Central memory CD8-positive, alpha-beta T cell (primary cell): ENCODE data around the gene HAO1.

Experiments
- ATAC-seq: fragments of 150-1000 bp; cut with Tn5 transposase; replicated peaks from 2 replicates; pipeline ENCODE4 v1.10.0; 2022; ENCODE audit warnings: mild to moderate bottlenecking, moderate FRiP score, moderate number of reproducible peaks; ENCODE audit not compliant: poor library complexity, severe bottlenecking; ENCODE audit errors: extremely low read depth
- DNase-seq, 2 donors: peaks; one replicate each; pipeline ENCODE4 v3.0.0; 2021; ENCODE audit warnings: low spot score in 2 of 2
- H3K27ac Mint-ChIP-seq: one replicate; pipeline ENCODE4 v1.8.0; 2022; ENCODE audit warnings: low read depth, mild to moderate bottlenecking, moderate library complexity, mixed read lengths
- H3K27me3 Mint-ChIP-seq: one replicate; pipeline ENCODE4 v1.8.0; 2022; ENCODE audit warnings: mixed read lengths
- H3K36me3 Mint-ChIP-seq: one replicate; pipeline ENCODE4 v1.8.0; 2022; ENCODE audit warnings: mild to moderate bottlenecking, moderate library complexity, mixed read lengths; ENCODE audit not compliant: insufficient read depth
- H3K4me1 Mint-ChIP-seq: one replicate; pipeline ENCODE4 v1.8.0; 2022; ENCODE audit warnings: mixed read lengths
- H3K4me3 Mint-ChIP-seq: one replicate; pipeline ENCODE4 v1.8.0; 2022; ENCODE audit warnings: mild to moderate bottlenecking, moderate library complexity, mixed read lengths
- H3K9me3 Mint-ChIP-seq: one replicate; pipeline ENCODE4 v1.8.0; 2022; ENCODE audit warnings: mixed read lengths

The HAO1 gene

DNA sequence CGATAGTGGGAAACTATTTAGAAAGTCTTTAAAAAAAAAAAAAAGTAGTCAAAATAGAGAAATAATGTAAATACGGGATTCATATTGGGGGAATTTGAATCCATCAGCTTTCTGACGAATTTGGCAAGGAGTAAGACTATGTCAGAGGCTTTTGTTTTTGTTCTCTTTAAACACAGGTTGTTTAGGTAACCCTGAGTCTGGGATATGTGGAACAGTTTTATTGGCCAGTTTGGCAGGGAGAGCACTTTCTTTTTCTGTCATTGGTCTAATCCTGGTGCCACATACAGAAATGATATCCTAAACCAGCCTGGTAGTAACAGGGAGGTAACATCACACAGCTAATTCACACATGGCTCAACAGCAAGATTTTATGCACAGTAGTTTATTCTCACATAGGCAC lies 27.7 kb downstream of the HAO1 start:
- H3K4me1 Mint-ChIP-seq: no peaks in the 10 kb centered on the region
- H3K36me3 Mint-ChIP-seq: no peaks in the 10 kb centered on the region
- DNase-seq (no peak), ATAC-seq (no peak)
- no peak overlapping the region for H3K27ac Mint-ChIP-seq
- no peak overlapping the region for H3K4me3 Mint-ChIP-seq
- H3K27me3 Mint-ChIP-seq: peaks cover 41% of the 10 kb centered on the region
- no peaks in the 10 kb centered on the region for H3K9me3 Mint-ChIP-seq

DNA sequence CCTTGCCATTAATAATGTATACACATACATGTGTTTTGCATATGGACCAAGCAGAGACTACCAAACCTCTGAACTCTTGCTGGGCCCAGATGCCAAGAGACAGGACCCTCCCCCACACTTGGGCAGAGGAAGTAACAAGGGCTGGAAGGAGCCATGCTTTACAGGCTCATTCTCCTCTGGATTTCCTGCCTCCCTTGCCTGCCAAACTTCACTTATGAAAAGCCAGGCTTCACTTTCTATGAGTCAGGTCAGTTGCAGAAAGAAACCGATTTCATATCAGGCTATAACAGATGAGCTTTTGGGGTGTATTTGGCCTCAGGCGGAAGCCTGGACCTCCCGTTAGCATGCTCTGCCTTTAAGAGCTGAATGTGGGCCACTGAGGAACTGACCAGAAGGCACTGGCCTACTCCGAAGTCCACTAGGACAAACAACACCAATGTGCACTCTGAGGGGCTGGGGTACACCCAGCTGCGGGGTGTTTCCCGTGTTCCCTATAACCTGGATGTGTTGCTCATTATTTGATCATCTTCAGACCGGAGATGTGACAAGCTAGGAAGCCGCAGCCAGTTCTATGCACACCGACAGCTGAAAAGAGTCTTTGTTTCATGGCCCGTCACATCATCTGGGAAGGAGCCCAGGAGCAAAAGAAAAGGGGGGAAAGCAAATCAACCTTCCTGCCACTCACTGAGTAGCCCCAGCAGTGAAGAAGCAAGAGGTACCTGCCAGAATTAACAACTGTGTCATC lies 28.5 kb downstream of the HAO1 start:
- no peak overlapping the region for H3K27ac Mint-ChIP-seq
- DNase-seq: no peak
- H3K9me3 Mint-ChIP-seq: no peaks in the 10 kb centered on the region
- no peaks in the 10 kb centered on the region for H3K36me3 Mint-ChIP-seq
- H3K4me1 Mint-ChIP-seq: no peaks in the 10 kb centered on the region
- no peak overlapping the region for H3K4me3 Mint-ChIP-seq
- no peak for ATAC-seq
- peaks cover 47% of the 10 kb centered on the region for H3K27me3 Mint-ChIP-seq

DNA sequence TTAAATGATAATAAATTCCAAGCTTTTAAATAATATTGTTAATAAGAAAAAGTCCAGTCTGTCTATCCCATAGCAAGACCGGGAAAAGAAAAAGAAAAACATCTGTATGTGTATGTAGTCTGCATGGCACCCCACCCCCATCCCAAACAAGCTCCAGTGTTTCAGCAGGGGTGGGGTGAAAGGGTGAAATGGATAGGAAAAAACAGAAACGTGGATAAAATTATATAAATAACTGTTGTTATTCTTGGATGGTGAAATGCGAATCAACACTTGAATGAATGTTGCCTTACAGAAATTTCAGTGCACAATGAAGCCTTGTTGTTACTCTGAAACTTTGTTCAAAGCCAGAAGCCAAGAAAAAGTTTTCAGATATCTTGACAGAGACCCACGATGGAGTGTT lies 31.4 kb downstream of the HAO1 start:
- no peak overlapping the region for H3K27ac Mint-ChIP-seq
- no peak overlapping the region for H3K4me3 Mint-ChIP-seq
- no peaks in the 10 kb centered on the region for H3K36me3 Mint-ChIP-seq
- no peaks in the 10 kb centered on the region for H3K9me3 Mint-ChIP-seq
- peaks cover 30% of the 10 kb centered on the region for H3K27me3 Mint-ChIP-seq
- DNase-seq (no peak), ATAC-seq (no peak)
- no peaks in the 10 kb centered on the region for H3K4me1 Mint-ChIP-seq

DNA sequence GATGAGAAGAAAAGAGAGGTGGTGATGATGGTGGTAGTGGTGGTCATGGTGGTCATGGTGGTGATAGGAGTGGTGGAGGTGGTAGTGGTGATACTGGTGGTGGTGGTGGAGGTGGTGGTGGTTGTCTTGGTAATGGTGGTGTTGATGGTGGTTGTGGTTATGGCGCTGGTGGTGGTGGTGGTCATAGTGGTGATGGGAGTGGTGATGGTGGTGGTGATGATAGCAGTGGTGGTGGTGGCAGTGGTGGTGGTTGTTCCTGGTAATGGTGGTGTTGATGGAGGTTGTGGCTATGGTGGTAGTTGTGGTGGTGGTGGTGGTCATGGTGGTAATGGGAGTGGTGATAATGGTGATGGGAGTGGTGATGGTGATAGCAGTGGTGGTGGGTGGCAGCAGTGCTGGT lies 36.8 kb downstream of the HAO1 start:
- Mint-ChIP-seq H3K4me1 (no peaks in the 10 kb centered on the region), H3K9me3 (peaks cover 8% of the 10 kb centered on the region), H3K36me3 (no peaks in the 10 kb centered on the region), H3K4me3 (no peak overlapping the region), H3K27me3 (peaks cover 11% of the 10 kb centered on the region), H3K27ac (no peak overlapping the region)
- DNase-seq (no peak), ATAC-seq (no peak)

DNA sequence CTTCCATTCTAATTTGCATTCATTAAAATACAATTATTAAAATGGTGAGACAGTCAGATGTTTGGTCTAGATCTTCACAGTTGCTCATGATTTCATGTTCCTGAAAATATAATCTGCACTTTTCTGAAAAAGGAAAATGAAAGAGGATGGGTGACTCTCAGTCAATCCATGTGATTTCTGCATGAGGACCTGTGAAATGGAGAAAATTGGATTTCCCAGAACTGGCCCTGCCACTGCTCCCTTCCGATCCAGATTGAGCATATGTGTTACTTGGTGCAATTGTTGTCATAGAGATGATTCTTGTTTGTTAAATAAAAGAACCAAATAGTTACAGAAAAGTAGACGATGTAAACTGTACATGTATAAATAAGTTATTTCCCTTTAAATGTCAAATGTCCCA lies 37.4 kb downstream of the HAO1 start:
- peaks cover 8% of the 10 kb centered on the region for H3K9me3 Mint-ChIP-seq
- no peak for ATAC-seq
- DNase-seq: no peak
- no peaks in the 10 kb centered on the region for H3K36me3 Mint-ChIP-seq
- peaks cover 10% of the 10 kb centered on the region for H3K27me3 Mint-ChIP-seq
- H3K27ac Mint-ChIP-seq: no peak overlapping the region
- no peaks in the 10 kb centered on the region for H3K4me1 Mint-ChIP-seq
- H3K4me3 Mint-ChIP-seq: no peak overlapping the region

DNA sequence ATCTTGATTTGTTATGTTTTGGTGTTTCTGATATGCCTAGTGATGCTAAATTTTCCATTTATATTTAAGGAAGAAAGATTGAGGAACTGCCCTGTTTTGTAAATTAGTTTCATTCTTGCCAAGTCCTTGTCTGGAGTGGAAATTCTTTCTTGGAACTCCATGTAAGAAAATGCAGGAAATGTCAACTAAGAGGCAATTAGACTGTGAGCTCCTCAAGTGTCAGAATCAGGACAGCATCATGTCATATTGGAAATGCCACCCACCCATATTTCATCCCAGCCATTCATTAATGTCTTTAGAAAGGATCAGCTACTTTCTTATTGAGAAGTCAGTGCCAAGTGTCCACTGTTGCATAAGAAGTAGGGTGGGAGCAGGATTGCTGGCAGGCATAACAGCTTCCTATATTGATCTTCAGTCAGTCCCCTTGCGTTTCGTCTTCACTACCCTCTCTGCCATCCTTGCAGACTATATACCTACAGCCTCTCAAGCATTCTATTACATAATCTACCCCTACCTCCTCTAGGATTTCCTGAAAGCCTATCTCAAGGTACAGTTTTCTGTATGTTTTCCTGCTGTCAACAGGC lies 42.4 kb downstream of the HAO1 start:
- Mint-ChIP-seq H3K36me3 (no peaks in the 10 kb centered on the region), H3K27me3 (peaks cover 21% of the 10 kb centered on the region), H3K9me3 (peaks cover 5% of the 10 kb centered on the region), H3K4me1 (no peaks in the 10 kb centered on the region), H3K4me3 (no peak overlapping the region), H3K27ac (no peak overlapping the region)
- no peak for ATAC-seq
- no peak for DNase-seq

DNA sequence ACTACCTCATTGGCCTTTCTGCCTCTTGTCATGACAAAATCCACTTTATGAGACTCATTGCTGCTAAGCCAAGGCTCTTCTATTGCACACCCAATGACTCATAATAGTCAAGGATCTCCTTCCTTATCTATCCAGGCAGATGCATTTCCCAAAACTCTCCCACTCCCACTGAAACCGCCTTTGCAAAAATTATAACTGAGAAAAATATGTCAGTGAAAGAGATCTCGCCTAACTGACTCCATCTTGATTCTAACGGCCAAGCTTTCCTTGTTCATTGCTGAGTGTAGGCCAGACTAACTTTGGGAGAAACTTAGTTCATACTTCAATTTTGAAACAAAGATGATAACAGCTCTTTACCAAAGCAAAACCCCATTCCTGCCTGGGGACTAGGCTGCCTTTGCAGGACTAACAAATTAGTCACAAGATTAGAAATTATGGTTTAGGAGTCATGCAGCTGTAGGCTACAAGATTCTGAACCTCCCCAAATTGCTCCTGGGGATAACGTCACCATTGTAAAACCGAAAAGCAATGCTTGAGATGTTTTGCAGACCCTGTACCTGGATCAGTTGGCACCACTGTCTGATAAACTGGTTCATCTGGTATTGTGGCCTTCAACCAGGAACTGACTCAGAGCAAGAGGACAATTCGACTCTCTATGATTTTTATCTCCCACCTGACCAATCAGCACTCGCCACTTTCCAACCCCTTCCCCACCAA lies 47.1 kb downstream of the HAO1 start:
- peaks cover 41% of the 10 kb centered on the region for H3K27me3 Mint-ChIP-seq
- no peak overlapping the region for H3K27ac Mint-ChIP-seq
- H3K9me3 Mint-ChIP-seq: peaks cover 5% of the 10 kb centered on the region
- H3K4me3 Mint-ChIP-seq: no peak overlapping the region
- H3K36me3 Mint-ChIP-seq: no peaks in the 10 kb centered on the region
- no peaks in the 10 kb centered on the region for H3K4me1 Mint-ChIP-seq
- ATAC-seq (no peak), DNase-seq (no peak)

DNA sequence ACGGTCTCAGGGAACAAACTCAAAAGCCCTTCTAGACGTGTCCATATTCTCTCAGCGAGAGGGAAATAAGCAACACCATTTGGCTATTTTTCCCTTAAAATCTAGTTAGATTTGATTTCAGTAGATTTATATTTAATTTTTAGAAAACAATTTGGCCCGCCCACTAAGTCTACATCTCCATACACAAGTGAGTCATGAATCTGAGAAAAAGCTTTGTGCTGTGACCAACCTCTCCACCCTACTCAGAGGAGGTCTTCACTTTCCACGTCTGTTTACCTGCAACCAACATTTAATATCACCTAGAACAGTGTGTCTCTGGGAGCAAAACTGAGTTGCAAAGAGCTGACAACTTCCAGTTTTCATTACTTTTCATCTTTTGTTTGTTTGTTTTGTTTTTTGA lies 48.6 kb downstream of the HAO1 start:
- DNase-seq: no peak
- no peaks in the 10 kb centered on the region for H3K36me3 Mint-ChIP-seq
- H3K27ac Mint-ChIP-seq: no peak overlapping the region
- no peak overlapping the region for H3K4me3 Mint-ChIP-seq
- peaks cover 41% of the 10 kb centered on the region for H3K27me3 Mint-ChIP-seq
- H3K4me1 Mint-ChIP-seq: no peaks in the 10 kb centered on the region
- peaks cover 5% of the 10 kb centered on the region for H3K9me3 Mint-ChIP-seq
- ATAC-seq: no peak

DNA sequence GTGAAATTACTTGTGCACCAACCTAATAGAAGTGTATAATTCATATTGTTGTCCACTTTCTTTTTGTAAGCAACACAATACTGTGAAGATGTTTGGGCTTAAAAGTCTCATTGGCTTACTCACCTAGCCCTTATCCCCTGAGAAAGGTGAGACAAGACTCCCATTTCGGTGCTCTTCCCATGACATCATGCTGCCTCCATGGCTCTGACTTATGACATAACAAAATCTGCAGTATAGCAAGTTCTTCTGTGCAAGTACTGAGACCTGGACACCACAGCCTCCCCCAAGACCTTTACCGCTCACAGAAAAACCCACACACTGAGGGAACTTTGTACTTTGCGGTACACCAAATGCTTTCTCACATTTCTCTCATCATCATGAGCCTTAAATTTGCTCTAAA lies 50.5 kb downstream of the HAO1 start:
- no peak for ATAC-seq
- H3K4me3 Mint-ChIP-seq: no peak overlapping the region
- no peak overlapping the region for H3K27ac Mint-ChIP-seq
- H3K36me3 Mint-ChIP-seq: no peaks in the 10 kb centered on the region
- H3K4me1 Mint-ChIP-seq: no peaks in the 10 kb centered on the region
- H3K9me3 Mint-ChIP-seq: peaks cover 4% of the 10 kb centered on the region
- DNase-seq: no peak
- peaks cover 38% of the 10 kb centered on the region for H3K27me3 Mint-ChIP-seq

DNA sequence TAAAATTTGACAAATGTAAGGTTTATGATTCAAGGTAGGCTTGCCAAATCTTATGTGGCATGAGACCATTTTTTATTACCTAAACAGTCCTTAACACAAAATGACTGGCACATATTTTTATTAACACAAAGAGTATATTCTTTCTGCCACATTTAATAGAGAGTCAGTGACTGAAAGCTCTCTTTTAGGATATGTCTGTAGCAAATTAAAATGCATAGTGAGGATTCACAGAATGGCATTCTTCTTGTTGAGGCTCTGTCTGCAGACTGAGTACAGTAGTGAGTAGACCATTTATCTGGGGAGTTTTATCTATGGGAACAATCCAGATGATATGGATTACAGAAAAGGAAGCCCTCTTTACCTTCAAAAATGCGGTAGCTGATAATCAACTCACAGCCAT lies 56.5 kb downstream of the HAO1 start:
- no peak overlapping the region for H3K27ac Mint-ChIP-seq
- H3K4me1 Mint-ChIP-seq: no peaks in the 10 kb centered on the region
- ATAC-seq (no peak), DNase-seq (no peak)
- no peak overlapping the region for H3K4me3 Mint-ChIP-seq
- no peaks in the 10 kb centered on the region for H3K27me3 Mint-ChIP-seq
- no peaks in the 10 kb centered on the region for H3K9me3 Mint-ChIP-seq
- H3K36me3 Mint-ChIP-seq: no peaks in the 10 kb centered on the region

DNA sequence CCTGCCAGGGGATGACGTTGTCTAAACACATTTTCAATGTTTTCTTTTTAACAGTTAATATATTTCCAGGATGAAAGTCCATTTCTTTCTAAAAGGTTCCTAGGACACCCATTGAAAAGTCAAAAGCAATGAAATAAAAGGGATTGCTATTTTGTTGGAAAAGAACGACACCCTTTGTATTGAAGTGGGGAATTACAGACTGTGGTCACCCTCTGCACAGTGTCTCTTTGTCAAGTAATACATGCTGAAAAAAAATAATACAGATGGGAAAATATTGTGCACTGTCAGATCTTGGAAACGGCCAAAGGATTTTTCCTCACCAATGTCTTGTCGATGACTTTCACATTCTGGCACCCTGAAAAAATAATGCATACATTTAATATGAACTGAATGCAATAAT lies 56.9 kb downstream of the HAO1 start:
- Mint-ChIP-seq H3K36me3 (no peaks in the 10 kb centered on the region), H3K9me3 (no peaks in the 10 kb centered on the region), H3K27ac (no peak overlapping the region), H3K27me3 (peaks cover 3% of the 10 kb centered on the region), H3K4me1 (no peaks in the 10 kb centered on the region), H3K4me3 (no peak overlapping the region)
- ATAC-seq (no peak), DNase-seq (no peak)

DNA sequence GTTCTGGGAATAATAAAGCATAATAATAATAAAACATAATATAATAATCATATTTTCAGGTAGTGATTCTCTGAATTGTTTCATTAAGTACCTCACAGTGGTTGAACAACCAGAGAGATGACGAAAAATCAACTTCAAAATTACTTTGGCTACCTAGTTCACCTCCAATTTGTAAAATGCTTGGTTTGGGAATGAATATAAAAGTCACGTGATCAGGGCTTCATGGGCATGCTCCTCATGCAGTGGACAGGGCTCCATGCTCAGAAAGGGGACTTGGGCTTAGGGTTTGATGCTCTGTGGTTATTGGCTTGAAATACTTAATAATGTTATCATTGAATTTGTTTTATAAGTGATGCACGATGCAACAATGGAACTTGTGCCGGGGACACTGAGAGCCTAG lies 58.2 kb downstream of the HAO1 start:
- Mint-ChIP-seq H3K27me3 (peaks cover 8% of the 10 kb centered on the region), H3K4me1 (no peaks in the 10 kb centered on the region), H3K36me3 (no peaks in the 10 kb centered on the region), H3K4me3 (no peak overlapping the region), H3K9me3 (no peaks in the 10 kb centered on the region), H3K27ac (no peak overlapping the region)
- DNase-seq (no peak), ATAC-seq (no peak)

DNA sequence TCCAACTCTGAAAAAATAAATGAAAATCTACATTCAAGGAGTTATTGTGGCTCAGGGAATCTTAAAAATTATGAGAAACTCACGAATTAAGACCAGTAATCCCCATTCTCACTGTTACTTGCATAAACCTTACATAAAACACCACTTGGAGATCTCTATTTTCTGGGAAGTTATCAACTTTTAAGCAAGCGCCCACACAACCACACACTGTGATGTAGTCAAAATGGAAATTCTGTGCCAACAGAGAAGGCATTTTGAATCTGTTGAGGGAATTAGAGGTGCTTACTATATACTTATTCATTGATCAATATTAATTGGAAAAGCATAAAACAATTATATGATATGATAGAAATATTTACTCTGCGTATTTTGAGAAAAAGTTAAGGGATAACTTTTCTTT lies 58.7 kb downstream of the HAO1 start:
- Mint-ChIP-seq H3K4me3 (no peak overlapping the region), H3K36me3 (no peaks in the 10 kb centered on the region), H3K27me3 (peaks cover 8% of the 10 kb centered on the region), H3K4me1 (no peaks in the 10 kb centered on the region), H3K9me3 (no peaks in the 10 kb centered on the region), H3K27ac (no peak overlapping the region)
- DNase-seq (no peak), ATAC-seq (no peak)
